HG02981 (cell line): ENCODE measurements around the gene RSF1.

Experiments used
- ATAC-seq: cut with Tn5 transposase; IDR thresholded peaks from one replicate; pipeline ENCODE4 v1.9.1; 2021; ENCODE audit warnings: mild to moderate bottlenecking, moderate library complexity; ENCODE audit not compliant: unreplicated experiment

The RSF1 gene

GRCh38 chr11:77806415-77806814 is 14.1 kb downstream of the RSF1 start:
- no peak for ATAC-seq

DNA sequence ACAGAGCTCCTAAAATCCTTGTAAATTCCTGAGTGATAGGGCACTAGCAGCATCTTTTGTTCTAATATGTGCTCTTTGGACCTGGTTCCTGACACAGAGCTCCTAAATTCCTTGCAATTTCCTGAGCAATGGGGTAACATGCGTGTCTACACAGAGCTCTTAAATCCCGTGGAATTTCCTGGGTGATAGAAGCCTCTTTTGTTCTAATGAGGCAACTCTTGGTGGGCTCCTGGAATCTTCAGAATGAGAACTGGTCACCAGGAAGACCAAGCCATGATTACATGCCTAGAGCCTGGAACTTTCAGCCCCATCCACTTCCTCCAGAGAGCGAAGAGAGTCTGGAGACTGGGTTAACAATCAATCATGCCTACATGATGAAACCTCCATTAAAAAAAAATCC is 19.0 kb downstream of the RSF1 start:
- no peak for ATAC-seq

GRCh38 chr11:77800449-77800848 is 20.1 kb downstream of the RSF1 start:
- no peak for ATAC-seq

DNA sequence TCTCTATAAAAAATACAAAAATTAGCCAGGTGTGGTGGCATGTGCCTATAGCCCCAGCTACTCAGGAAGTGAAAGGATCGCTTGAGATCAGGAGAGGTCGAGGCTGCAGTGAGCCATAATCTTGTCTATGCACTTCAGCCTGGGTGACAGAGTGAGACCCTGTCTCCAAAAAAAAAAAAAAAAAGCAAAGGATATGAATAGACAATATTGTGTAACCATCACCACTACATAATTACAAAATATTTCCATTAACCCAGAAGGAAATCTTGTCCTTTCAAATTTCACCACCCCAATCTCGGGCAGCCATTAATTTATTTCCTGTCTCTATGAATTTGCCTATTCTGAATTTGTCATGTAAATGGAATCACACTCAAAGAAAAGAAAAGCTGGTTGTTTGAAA is 21.2 kb downstream of the RSF1 start:
- ATAC-seq = no peak

DNA sequence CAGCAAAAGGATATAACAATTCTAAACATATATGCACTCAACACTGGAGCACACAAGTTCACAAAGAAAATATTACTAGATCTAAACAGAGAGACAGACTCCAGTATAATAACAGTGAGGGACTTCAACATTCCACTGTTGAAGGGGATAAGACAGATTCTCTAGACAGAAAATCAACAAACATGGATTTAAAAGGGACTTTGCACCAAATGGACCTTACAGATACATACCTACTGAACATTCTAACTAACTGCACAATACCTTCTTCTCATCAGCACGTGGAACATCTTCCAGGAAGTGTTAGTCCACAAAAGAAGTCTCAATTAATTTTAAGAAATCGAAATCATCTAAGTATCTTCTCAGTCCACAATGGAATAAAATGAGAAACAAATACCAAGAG is 26.6 kb downstream of the RSF1 start:
- no peak for ATAC-seq

- ATAC-seq = no peak
These were observed 29.2 kb downstream of the RSF1 start for GRCh38 chr11:77791301-77791700.

DNA sequence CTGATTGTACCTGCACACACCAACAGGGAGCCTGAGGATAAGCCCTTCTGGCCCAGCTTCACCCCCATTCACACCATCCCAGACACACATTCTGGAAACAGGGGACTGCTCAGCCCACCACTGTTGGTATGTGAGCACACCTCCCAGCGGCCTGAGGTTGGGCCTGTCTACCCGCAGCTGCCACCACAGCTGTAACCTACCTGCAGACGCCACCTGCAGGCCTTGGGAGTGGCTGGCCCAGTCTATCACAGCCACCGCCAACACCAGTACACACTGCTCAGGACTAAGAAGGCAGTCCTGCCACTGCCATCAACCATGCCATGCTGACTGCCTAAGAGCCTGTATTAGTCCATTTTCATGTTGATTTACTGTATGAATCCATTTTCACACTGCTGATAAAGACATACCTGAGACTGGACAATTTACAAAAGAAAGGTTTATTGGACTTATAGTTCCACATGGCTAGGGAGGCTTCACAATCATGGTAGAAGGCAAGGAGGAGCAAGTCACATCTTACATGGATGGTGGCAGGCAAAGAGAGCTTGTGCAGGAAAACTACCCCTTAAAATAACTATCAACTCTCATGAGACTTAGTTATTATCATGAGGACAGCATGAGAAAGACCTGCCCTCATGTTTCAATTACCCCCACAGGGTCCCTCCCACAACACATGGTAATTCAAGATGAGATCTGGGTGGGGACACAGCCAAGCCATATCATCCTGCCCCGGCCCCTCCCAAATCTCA is 30.6 kb downstream of the RSF1 start:
- no peak for ATAC-seq

DNA sequence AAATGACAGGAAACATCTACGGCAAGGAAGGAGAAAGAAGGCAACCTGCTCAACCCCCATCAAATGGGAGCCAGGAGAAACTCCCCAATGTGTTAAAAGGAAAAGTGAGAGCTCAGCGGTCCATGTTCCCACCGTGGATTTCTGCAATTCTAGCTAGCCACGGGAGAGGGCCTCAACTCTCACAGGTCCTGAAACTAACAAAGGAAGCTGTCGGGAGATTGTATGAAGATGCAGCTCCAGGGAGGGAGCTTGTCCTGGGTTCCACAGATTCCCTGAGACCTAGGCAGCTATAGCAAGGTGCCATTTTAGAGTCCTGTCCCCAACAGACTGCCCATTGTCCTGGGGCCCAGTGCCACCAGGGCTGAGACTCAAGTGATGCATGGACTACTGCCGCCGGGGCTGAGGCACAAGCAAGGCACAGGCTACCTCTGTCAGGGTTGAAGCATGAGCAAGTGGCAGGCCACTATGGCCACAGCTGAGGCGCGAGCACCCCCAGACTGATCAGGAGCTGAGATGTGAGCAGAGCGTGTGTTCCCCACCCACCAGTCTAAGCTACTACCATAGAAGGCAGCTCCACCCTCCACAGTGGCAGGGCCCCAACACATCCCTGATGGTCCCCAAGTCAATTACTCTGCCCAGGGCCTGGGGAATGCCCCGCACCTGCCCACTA is 31.3 kb downstream of the RSF1 start:
- no peak for ATAC-seq

- no peak for ATAC-seq
These were observed 36.0 kb downstream of the RSF1 start for GRCh38 chr11:77784572-77784971.

DNA sequence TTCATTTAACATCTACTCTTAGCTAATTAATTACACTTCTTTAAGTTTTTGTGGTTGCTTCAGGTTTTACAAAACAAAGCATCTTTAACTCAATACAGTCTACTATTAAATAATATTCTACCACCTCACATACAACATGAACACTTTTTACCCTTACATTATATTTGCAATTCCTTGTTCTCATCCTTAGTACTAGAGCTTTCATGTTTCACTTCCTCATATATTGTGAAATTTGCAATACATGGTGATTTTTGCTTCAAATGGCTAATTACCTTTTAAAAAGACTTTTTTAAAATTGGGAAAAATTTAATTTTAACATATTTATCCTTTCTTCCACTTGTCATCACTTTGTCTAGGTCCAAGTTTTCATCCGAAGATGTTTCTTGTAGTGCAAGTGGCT is 37.5 kb downstream of the RSF1 start:
- no peak for ATAC-seq

DNA sequence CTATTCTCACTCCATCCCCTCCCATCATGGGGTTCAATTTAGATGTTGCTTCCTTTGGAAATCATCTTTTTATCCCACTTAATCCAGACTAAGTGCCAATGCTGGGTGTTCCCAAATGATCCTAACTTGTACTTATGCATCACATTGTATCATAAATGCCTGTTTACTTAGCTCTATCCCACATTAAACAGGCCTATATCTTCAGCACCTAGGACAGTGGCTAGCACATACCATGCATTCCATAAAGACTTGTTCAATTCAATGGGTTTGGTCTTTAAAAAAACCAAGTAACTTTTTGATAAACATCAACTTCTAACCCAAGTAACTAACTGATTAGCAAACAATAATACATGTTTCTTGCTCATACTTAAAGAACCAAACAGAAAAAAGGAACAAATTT is 40.6 kb downstream of the RSF1 start:
- no peak for ATAC-seq

DNA sequence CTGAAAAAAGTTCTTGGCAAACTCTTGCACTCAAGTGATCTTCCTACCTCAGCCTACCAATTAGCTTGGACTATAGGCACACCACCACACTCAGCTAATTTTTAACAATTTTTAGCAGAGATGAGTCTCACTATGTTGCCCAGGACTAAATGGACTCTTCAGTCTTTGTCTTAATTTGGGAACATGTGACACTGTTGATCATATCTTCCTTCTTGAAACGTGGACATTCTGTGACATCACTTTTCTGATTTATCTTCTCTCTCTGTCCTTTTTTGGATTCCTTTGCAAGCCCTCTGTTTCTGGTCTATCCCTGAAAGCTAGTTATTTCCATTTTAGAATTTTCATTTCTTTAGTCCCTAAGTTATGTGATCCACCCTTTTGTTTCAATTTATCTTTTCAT is 42.0 kb downstream of the RSF1 start:
- no peak for ATAC-seq

GRCh38 chr11:77778118-77778517 is 42.4 kb downstream of the RSF1 start:
- ATAC-seq = no peak

DNA sequence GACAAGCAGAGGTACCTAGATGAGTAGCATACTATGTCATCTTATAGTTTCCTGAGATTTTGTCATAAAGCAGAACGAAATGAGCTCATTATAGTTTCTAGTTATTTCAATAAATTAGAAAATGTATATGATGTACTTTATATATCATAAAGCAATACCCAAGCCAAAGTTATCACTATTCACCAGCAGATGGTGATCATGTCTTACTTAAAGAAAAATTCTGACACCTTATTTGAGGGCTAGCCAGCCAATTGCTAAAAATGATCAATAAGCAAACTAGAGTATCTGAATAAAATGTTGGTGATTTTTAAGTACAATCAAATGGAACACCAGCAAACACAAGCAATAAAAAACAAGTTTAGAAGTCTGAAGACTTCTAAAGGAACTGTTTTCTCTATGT is 44.1 kb downstream of the RSF1 start:
- no peak for ATAC-seq

GRCh38 chr11:77775936-77776335 is 44.6 kb downstream of the RSF1 start:
- no peak for ATAC-seq

- ATAC-seq = no peak
These were observed 49.4 kb downstream of the RSF1 start for GRCh38 chr11:77771135-77771534.

DNA sequence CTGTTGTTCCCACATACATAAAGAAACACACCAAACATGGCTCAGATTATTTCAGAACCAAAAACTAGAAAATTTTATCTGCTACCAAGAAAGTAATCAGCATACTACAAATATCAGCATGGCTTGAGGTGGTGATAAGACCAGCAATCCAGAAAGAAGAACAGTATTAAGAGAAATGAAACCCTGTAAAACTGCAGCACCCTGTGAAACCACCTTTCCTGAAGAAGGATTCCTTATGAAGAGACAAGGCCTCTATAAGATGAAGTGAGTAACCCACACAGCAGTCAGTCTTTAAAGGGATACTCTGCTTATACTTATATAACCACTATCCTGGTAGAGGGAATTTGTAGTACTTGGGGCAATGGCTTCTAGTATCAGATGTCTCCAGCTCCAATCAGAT is 49.9 kb downstream of the RSF1 start:
- ATAC-seq = no peak

DNA sequence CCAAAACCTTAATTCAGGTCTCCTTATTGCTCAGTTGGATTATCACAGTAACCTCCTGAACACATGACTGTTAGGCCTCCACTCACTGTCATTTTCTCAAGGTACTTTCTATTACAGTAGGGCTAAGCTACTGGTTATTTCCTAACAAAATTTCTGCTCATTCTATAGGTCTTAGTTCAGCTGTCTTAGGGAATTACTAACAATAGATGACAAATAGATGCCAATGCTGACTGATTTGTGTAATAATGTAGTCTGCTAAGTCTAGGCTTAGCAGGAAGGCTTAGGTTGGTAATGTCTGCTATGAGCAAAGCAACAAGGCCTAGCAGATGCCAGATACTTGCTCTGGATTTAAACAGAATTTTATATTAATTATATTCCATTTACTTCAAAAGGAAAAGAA is 58.1 kb downstream of the RSF1 start:
- no peak for ATAC-seq

GRCh38 chr11:77761491-77761890 is 59.0 kb downstream of the RSF1 start:
- ATAC-seq = no peak

- ATAC-seq = no peak
These were observed 62.2 kb downstream of the RSF1 start for GRCh38 chr11:77758331-77758730.

DNA sequence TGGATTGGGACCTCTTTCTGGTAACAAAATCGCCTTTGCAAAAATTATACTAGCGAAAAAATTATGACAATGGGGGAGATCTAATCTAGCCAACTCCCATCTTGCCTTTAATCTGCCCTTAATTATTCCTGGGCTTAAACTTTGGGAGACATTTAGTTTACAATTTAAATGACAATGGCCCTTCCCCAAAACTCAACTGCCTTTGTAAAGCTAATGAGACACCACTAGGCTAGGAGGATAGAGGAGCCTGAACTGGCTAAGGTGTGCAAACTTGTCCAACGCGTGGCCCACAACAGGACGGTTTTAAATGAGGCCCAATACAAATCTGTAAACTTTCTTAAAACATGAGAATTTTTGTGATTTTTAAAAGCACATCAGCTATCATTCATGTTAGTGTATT is 67.3 kb downstream of the RSF1 start:
- no peak for ATAC-seq

DNA sequence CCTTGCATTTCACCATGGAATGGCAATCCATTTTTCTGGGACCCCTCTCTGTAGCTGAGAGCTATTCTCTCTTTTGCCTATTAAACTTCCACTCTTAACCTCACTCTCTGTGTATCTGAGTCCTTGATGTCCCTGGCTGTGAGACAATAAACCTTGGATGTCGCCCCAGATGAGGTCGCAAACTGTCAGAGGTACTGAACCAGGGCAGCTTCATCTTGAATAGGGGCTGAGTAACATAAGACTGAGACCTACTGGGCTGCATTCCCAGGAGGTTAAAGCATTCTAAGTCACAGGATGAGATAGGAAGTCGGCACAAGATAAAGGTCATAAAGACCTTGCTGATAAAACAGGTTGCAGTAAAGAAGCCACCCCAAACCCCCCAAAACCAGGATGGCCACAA is 68.0 kb downstream of the RSF1 start:
- ATAC-seq = no peak
